Stimulated activated CD8-positive, alpha-beta memory T cell treated with anti-CD3 and anti-CD28 coated beads, Interleukin-4, amount 100 ng/mL, for 48 hours (primary cell): ENCODE results near the gene PISD.
"Not testable (repeated sequence)": the region's sequence is repeated elsewhere in the genome, so short reads cannot be mapped to it uniquely, and the experiment has no call there.

Experiments
- DNase-seq: peaks from one replicate; pipeline ENCODE4 v3.0.0-alpha.2; 2020

The PISD gene

GRCh38 chr22:31604746-31605705 is 57.0 kb downstream of the PISD start:
- DNase-seq: no peak

GRCh38 chr22:31604137-31604705 is 57.8 kb downstream of the PISD start:
- DNase-seq: no peak

- DNase-seq: peak; percentile 1
Measured at GRCh38 chr22:31603574-31603973, 58.4 kb downstream of the PISD start.

GRCh38 chr22:31603081-31603525 is 58.9 kb downstream of the PISD start:
- DNase-seq: no peak

GRCh38 chr22:31602259-31602952 is 59.6 kb downstream of the PISD start:
- no peak for DNase-seq

- no peak for DNase-seq
Measured at GRCh38 chr22:31595271-31595670, 66.7 kb downstream of the PISD start.

- DNase-seq: not testable (repeated sequence)
Measured at GRCh38 chr22:31590161-31590560, 71.9 kb downstream of the PISD start.

- no peak for DNase-seq
Measured at GRCh38 chr22:31588970-31589675, 72.9 kb downstream of the PISD start.

- no peak for DNase-seq
Measured at GRCh38 chr22:31586137-31586920, 75.7 kb downstream of the PISD start.

- peak; percentile 54 for DNase-seq
Measured at GRCh38 chr22:31585161-31585859, 76.7 kb downstream of the PISD start.

- no peak for DNase-seq
Measured at GRCh38 chr22:31584804-31585160, 77.2 kb downstream of the PISD start.

- no peak for DNase-seq
Measured at GRCh38 chr22:31583861-31584485, 78.0 kb downstream of the PISD start.

GRCh38 chr22:31579835-31580242 is 82.2 kb downstream of the PISD start:
- no peak for DNase-seq

- no peak for DNase-seq
Measured at GRCh38 chr22:31578171-31578570, 83.8 kb downstream of the PISD start.

GRCh38 chr22:31577711-31578110 is 84.3 kb downstream of the PISD start:
- DNase-seq: no peak

GRCh38 chr22:31575190-31575589 is 86.8 kb downstream of the PISD start:
- DNase-seq: no peak

GRCh38 chr22:31574055-31574670 is 87.9 kb downstream of the PISD start:
- DNase-seq: no peak

- no peak for DNase-seq
Measured at GRCh38 chr22:31572939-31573338, 89.1 kb downstream of the PISD start.

- DNase-seq: no peak
Measured at GRCh38 chr22:31569126-31569525, 92.9 kb downstream of the PISD start.
